Neural crest cell (in vitro differentiated cells): Measurements from ENCODE around the gene BGLAP. TPM values are rescaled to one million over a fixed set of nuclear protein-coding genes. Genes with fewer than 3 reads are reported as not detected.

Source experiments
- DNase-seq: peaks from one replicate; pipeline ENCODE4 v3.0.0; 2021; ENCODE audit warnings: low read depth, mixed read lengths, low spot score
- H3K27ac Mint-ChIP-seq: one replicate; pipeline ENCODE4 v1.8.0; 2021; ENCODE audit warnings: mild to moderate bottlenecking, mixed read lengths; ENCODE audit not compliant: unreplicated experiment
- H3K27me3 Mint-ChIP-seq: 2 replicates; pipeline ENCODE4 v1.8.0; 2021; ENCODE audit warnings: low read depth, mild to moderate bottlenecking, mixed read lengths
- H3K36me3 Mint-ChIP-seq: 2 replicates; pipeline ENCODE4 v1.8.0; 2021; ENCODE audit warnings: low read depth, mild to moderate bottlenecking, mixed read lengths
- H3K4me1 Mint-ChIP-seq: 2 replicates; pipeline ENCODE4 v1.8.0; 2021; ENCODE audit warnings: mixed read lengths
- H3K4me3 Mint-ChIP-seq: one replicate; pipeline ENCODE4 v1.8.0; 2021; ENCODE audit warnings: mild to moderate bottlenecking, mixed read lengths
- H3K9me3 Mint-ChIP-seq: 2 replicates; pipeline ENCODE4 v1.8.0; 2021; ENCODE audit warnings: mixed read lengths
- CTCF ChIP-seq: fragments of 200-600 bp; sonication (generic); conservative IDR thresholded peaks from 2 replicates; pipeline ENCODE4 v1.5.0; 2021; ENCODE audit warnings: antibody characterized with exemption, mild to moderate bottlenecking
- total RNA-seq: library from RNA; stranded (reverse); gene quantifications from 2 replicates; pipeline ENCODE4 v1.2.1, GENCODE V29; 2021

Gene BGLAP
- total RNA-seq, 1 donor from 2014 or later = 3.0 TPM

GRCh38 chr1:156244126-156244525, 2.1 kb downstream of the BGLAP start:
- Mint-ChIP-seq H3K4me3 (peak overlapping the region; percentile 75), H3K4me1 (peaks cover 19% of the 10 kb centered on the region), H3K36me3 (peaks cover 4% of the 10 kb centered on the region), H3K27me3 (peaks cover 25% of the 10 kb centered on the region), H3K9me3 (no peaks in the 10 kb centered on the region), H3K27ac (no peak overlapping the region)
- TF ChIP-seq CTCF = no peak
- no peak for DNase-seq

GRCh38 chr1:156244712-156245111, 2.7 kb downstream of the BGLAP start:
- H3K27ac Mint-ChIP-seq = peak overlapping the region; percentile 62
- no peak for TF ChIP-seq CTCF
- H3K27me3 Mint-ChIP-seq = peaks cover 25% of the 10 kb centered on the region
- peak overlapping the region; percentile 75 for H3K4me3 Mint-ChIP-seq
- DNase-seq = no peak
- no peaks in the 10 kb centered on the region for H3K9me3 Mint-ChIP-seq
- peaks cover 25% of the 10 kb centered on the region for H3K4me1 Mint-ChIP-seq
- peaks cover 3% of the 10 kb centered on the region for H3K36me3 Mint-ChIP-seq

GRCh38 chr1:156245451-156246232, 3.7 kb downstream of the BGLAP start:
- Mint-ChIP-seq H3K9me3 (no peaks in the 10 kb centered on the region), H3K27ac (peak overlapping the region; percentile 36), H3K4me1 (peaks cover 25% of the 10 kb centered on the region), H3K27me3 (peaks cover 22% of the 10 kb centered on the region), H3K36me3 (no peaks in the 10 kb centered on the region), H3K4me3 (peak overlapping the region; percentile 75)
- no peak for DNase-seq
- TF ChIP-seq CTCF = no peak

GRCh38 chr1:156246241-156246780, 4.3 kb downstream of the BGLAP start:
- Mint-ChIP-seq H3K4me3 (peak overlapping the region; percentile 61), H3K27ac (no peak overlapping the region)
- TF ChIP-seq CTCF = no peak

GRCh38 chr1:156246781-156247459, 4.9 kb downstream of the BGLAP start:
- no peak for TF ChIP-seq CTCF
- H3K27me3 Mint-ChIP-seq = peaks cover 22% of the 10 kb centered on the region
- H3K4me3 Mint-ChIP-seq = no peak overlapping the region
- H3K4me1 Mint-ChIP-seq = peaks cover 25% of the 10 kb centered on the region
- H3K9me3 Mint-ChIP-seq = no peaks in the 10 kb centered on the region
- H3K36me3 Mint-ChIP-seq = no peaks in the 10 kb centered on the region
- no peak for DNase-seq
- no peak overlapping the region for H3K27ac Mint-ChIP-seq

More at GRCh38 chr1:156246241-156246780, 4.3 kb downstream of the BGLAP start:
- no peaks in the 10 kb centered on the region for H3K9me3 Mint-ChIP-seq
- H3K4me1 Mint-ChIP-seq = peaks cover 25% of the 10 kb centered on the region
- no peaks in the 10 kb centered on the region for H3K36me3 Mint-ChIP-seq
- H3K27me3 Mint-ChIP-seq = peaks cover 22% of the 10 kb centered on the region
- no peak for DNase-seq
